GM21360 (cell line): ENCODE measurements around the gene TCHP.
"Not testable (repeated sequence)": the region's sequence is repeated elsewhere in the genome, so short reads cannot be mapped to it uniquely, and the experiment has no call there.

ENCODE experiments used
- ATAC-seq: cut with Tn5 transposase; IDR thresholded peaks from one replicate; pipeline ENCODE4 v1.9.1; 2021; ENCODE audit warnings: mild to moderate bottlenecking, moderate library complexity; ENCODE audit not compliant: unreplicated experiment

The TCHP gene

GRCh38 chr12:109879351-109880042 is 20.6 kb upstream of the TCHP start:
- no peak for ATAC-seq

GRCh38 chr12:109880043-109880931 is 19.8 kb upstream of the TCHP start, which contains the start of gene GLTP:
Gene GLTP (minus strand): TSS chr12:109880541. CDS start chr12:109880374, 167 bp downstream.
- peak; percentile 89 for ATAC-seq

DNA sequence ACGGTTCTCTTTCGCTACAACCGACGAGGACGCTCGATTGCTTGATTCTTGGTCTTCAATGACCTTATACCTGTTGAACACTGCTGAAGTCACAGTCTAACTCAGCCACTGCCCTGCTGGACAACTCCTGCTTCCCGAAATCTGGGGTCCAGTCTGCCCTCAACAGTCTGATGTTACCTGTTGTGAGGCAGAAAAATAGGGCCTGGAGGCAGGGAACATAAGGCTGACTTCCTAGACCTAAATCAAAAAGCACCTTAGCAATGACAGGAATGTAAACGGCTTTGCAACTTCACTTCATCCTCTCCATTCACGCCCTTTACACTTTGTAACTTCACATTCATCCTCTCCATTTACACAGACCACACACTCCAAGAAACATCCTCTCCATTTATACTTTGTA is 19.1 kb upstream of the TCHP start:
- ATAC-seq, result no peak

DNA sequence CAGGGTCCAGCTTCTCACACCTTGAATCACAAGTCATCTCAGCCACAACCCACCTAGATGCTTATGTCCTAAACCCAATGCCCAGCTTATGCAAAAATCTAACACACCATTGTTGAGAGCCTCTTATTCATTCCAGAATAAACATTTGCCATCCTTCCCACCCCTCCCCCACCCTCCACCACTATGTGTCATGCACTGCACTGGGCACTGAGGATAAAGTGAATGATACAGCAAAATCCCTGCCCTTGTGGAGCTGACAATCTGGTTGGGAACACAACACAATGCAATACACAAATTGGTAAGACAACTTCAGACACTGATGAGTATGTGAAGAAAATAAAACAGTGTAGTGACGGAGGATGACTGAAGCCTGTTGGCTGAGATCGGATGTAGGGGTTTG is 18.3 kb upstream of the TCHP start:
- ATAC-seq, result no peak

- no peak for ATAC-seq
Observed at GRCh38 chr12:109883461-109883860, 16.6 kb upstream of the TCHP start.

DNA sequence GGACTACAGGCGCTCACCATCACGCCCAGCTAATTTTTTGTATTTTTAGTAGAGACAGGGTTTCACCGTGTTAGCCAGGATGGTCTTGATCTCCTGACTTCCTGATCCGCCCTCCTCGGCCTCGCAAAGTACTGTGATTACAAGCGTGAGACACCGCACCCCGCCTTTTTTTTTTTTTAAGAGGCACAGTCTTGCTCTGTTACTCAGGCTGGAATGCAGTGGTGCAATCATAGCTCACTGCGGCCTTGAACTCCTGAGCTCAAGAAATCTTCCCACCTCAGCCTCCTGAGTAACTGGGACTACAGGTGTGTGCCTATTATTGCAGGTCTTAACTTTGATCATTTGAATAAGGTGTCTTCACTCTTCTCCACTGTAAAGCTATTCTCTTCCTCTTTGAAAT is 14.5 kb upstream of the TCHP start:
- no peak for ATAC-seq

DNA sequence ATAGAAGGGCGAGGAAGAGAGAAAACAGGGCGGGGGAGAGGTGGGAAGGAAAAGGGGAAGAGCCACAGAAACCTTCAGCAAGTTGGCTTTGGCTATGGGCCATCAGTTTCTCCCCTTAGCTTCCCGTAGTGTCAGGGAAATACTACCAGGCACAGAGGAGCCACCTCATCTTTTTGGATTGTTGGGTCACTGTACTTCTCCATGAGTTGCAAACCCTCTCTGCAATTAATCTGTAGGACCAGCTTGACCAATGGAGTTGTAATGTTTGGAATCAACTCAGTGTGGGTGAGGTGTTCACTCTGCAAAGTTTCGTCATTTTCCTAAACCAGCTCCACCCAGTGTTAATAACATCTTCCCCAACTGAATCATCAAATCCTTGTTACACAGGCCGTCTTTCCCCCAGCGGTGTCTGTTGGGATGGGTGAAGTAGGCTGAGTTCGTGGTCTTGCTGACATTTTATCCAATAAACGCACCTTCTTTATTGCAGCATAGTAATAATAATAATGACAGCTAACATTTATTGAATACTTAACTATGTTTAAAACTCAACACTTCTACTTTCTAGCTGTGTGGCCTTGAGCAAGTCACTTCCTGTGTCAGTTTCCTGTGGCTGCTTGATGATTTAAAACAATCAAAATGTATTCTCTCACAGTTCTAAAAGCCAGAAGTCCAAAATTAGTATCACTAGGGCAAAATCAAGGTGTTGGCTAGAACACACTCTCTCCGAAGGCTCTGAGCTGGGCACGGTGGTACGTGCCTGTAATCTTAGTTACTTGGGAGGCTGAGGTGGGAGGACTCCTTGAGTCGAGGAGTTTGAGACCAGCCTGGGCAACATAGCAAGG is 11.7 kb upstream of the TCHP start:
- ATAC-seq, result no peak

DNA sequence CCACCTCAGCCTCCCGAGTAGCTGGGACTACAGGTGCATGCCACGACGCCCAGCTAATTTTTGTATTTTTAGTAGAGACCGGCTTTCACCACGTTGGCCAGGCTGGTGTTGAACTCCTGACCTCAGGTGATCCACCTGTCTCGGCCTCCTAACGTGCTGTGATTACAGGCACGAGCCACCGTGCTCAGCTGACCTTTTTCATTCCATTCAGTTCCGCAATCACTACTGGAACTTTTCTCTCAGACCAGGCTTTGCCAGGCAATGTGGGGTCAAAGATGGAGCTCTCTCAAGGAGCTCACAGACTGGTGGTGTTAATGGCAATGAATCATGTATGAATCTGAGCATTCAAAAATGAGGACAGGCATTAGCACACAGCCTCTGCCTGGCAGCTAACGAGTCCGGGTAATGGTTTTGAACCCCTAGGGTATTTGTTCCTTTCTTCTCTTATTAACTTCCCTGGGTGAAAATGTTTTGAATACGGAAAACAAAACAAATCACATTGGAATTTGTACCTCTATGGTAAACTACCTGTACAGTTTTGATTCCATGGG is 9.4 kb upstream of the TCHP start:
- no peak for ATAC-seq

- not testable (repeated sequence) for ATAC-seq
Observed at GRCh38 chr12:109891731-109892130, 8.3 kb upstream of the TCHP start.

DNA sequence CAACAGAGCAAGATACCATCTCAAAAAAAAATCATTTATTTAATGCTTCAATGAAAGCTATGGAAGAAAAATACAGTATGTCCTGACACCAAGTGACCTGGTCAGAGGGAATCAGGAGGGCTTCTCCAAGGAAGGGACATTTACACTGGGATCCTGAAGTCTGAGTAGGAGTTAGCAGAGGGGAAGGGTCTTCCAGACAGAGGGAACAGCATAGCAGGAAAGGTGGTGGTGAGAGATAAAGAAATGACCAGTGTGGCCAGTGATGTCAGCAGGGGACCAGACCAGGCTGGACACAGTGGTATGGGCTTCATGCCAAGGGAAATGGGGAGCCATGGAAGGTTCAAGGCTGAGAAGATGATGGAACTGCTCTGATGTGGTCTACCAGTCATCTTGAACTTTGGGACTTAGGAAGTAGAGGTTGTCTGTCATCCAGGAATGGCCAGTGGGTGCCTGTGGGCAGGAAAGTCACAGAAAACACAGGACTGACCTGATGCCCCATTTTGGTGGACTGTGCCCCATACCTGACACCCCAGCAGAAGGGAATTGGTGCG is 7.8 kb upstream of the TCHP start:
- no peak for ATAC-seq

DNA sequence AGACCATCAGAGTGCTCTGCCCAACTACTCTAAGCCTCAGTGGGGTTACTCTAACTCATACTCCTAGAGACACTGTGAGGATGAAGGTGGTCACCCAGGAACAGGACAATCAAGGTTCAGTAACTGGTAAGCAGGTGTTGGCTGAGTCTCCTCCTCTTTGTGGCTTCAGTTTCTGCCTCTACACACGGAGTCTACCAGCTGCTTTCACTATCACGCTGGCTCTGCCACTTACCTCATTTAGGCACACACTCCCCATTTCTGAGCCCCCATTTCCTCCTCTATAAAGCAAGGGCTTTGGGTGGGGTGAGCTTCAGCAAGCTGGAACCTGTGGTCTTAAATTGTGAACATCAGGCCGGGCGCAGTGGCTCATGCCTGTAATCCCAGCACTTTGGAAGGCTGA is 7.3 kb upstream of the TCHP start:
- peak; percentile 65 for ATAC-seq

- no peak for ATAC-seq
Observed at GRCh38 chr12:109893261-109893995, 6.6 kb upstream of the TCHP start.

DNA sequence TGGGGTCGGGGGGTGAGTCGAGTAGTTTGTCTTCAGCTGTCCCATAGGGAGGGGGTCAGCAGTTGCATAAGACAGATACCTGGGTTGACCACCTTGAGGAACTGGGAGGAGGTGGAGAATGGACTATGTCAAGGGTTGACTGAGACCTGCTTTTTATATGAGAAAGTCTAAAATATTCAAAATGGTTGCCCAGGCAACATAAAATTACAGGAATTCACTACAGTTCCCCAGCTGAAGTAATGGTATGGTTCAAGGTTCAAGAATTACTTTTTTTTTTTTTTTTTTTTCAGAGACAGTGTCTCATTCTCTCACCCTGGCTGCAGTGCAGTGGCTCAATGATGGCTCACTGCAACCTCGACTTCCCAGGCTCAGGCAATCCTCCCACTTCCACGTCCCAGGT is 5.1 kb upstream of the TCHP start:
- no peak for ATAC-seq

DNA sequence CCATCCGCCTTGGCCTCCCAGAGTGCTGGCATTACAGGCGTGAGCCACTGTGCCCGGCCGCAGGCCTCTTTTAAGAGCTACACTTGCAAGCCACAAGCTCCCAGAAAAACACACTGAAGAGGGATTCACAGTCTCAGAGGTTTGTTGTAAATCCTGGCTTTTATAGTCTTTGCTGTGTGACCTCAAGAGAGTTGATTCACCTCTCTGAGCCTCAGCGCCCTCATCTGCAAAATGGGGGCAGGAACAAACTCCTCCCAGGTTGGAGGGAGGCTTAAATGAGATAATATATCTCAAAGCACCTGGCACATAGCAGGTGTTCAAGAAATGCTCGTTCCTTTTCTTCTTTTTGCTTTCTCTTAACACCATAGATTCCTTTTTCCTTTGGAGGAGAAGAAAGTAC is 3.9 kb upstream of the TCHP start:
- no peak for ATAC-seq

DNA sequence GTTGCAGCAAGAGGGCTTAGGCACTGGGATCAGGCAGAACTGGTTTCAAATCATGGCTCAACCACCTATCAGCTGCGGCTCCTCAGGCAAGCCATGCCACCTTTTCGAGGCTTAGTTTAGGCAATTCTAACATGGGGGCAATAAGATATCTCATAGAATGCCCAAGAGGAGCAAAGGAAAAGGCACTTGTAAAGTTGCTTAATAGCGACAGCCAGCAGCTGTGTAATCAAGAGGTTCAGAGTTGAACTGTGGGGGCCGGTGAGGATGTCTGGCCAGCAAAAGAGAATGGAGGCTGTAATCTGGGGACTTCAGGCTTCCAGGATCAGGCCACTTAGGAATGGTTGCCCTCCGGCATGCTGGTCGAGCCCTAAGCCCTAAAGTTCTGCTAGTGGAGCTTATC is 3.0 kb upstream of the TCHP start:
- no peak for ATAC-seq

DNA sequence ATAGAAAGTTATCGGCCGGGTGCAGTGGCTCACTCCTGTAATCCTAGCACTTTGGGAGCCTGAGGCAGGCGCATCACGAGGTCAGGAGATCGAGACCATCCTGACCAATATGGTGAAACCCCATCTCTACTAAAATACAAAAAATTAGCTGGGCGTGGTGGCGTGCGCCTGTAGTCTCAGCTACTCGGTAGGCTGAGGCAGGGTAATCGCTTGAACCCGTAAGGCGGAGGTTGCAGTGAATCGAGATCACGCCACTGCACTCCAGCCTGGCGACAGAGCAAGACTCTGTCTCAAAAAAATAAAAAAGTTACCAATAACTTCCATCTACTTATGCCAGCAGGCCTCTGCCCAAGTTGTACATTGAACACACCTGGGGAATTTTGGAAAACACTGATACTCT is 729 bp upstream of the TCHP start:
- not testable (repeated sequence) for ATAC-seq

- peak; percentile 15 for ATAC-seq
Observed at GRCh38 chr12:109900752-109901580, 892 bp downstream of the TCHP start.

GRCh38 chr12:109902891-109903418 is 2.9 kb downstream of the TCHP start:
- no peak for ATAC-seq

GRCh38 chr12:109905301-109905700 is 5.2 kb downstream of the TCHP start:
- no peak for ATAC-seq
